Left lung (tissue), 10 donors: Measurements from ENCODE around the gene RNF41. TPM values are rescaled to one million over a fixed set of nuclear protein-coding genes. Genes with fewer than 3 reads are reported as not detected.

Source experiments
- ATAC-seq: fragments of 200-7000 bp; cut with Tn5 transposase; one replicate; pipeline ENCODE4 v1.9.1; 2020; ENCODE audit warnings: moderate library complexity
- DNase-seq, 4 donors: peaks; one replicate each; pipeline ENCODE4 v3.0.0-alpha.2; 2013 to 2020
- H3K27ac ChIP-seq, 2 donors: fragments of 200-600 bp; sonication (generic) in 1 of 2; one replicate each; pipeline versions ENCODE4 v1.5.0 to v1.8.0; 2020 to 2021
- H3K27me3 ChIP-seq, 2 donors: fragments of 200-600 bp; sonication (generic) in 1 of 2; one replicate each; pipeline versions ENCODE4 v1.5.0 to v1.8.0; 2020 to 2021
- H3K36me3 ChIP-seq, 2 donors: fragments of 200-600 bp; sonication (generic) in 1 of 2; one replicate each; pipeline versions ENCODE4 v1.5.0 to v1.8.0; 2020 to 2021
- H3K4me1 ChIP-seq, 2 donors: fragments of 200-600 bp; one replicate each; pipeline ENCODE4 v1.8.0; 2021
- H3K4me3 ChIP-seq, 2 donors: fragments of 200-600 bp; sonication (generic) in 1 of 2; one replicate each; pipeline versions ENCODE4 v1.5.0 to v1.8.0; 2020 to 2021; ENCODE audit warnings: mild to moderate bottlenecking in 1 of 2
- H3K9me3 ChIP-seq, 2 donors: fragments of 200-600 bp; sonication (generic) in 1 of 2; one replicate each; pipeline versions ENCODE4 v1.5.0 to v1.8.0; 2020 to 2021
- intact Hi-C, 2 donors: fragments of 100-400 bp; cut with DNase I; formaldehyde crosslinking; loops; one replicate each; pipeline versions ENCODE4 v1.11.2 to v1.14.2; 2022
- polyA plus RNA-seq, 6 donors: library from polyadenylated mRNA; unstranded; fragments of 120-200 nt; gene quantifications; one replicate each; pipeline ENCODE4 v1.2.1, GENCODE V29; 2013; ENCODE audit not compliant: insufficient read length in 6 of 6
- total RNA-seq, 2 donors: library from RNA; stranded (reverse); fragmentation: NEBNext Ultra II Directional; extraction: Animal tissue kit (Norgen Biotek cat#: 25700); gene quantifications; one replicate each; pipeline ENCODE4 v1.2.1, GENCODE V29; 2021
- TF ChIP-seq, protein P1 (sequence below), 2 donors: fragments of 200-600 bp; sonication (generic) in 1 of 2; IDR thresholded peaks; one replicate each; pipeline versions ENCODE4 v1.5.0 to v1.8.0; 2021; ENCODE audit warnings: antibody characterized with exemption in 2 of 2
- donor health status: DM: no; HTN: yes; CAD: no.
- donor health status: DM: no; HTN: no; CAD: no.

Gene RNF41
- total and polyA plus RNA-seq, 8 donors = 41.5 to 51.4 (median 42.8) TPM

DNA sequence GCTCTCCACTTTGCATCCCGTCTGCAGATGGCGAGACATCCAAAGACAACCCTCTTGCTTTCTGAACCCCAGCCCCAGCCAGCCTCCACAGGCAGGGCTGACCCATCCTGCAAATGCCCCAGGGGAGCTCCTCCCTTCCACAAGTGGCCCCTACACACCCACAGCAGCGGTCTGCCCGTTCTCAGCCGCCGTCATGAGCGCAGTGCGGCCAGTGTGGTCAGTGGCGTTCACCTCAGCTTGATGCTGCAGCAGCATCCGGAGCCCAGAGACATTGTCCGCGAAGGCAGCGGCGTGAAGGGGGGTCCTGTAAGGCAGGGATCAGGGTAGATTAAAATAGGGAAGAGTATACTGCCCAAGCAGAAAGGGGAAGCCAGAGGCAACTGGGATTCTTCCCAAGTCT is 22.8 kb upstream of the RNF41 start:
- Histone ChIP-seq H3K27me3 (no peaks in the 10 kb centered on the region), H3K9me3 (no peaks in the 10 kb centered on the region), H3K4me3 (no peak overlapping the region), H3K27ac (no peak overlapping the region), H3K36me3 (peaks cover 4 to 100% of the 10 kb centered on the region in 2 donors), H3K4me1 (no peaks in the 10 kb centered on the region)
- TF ChIP-seq, protein P1, sequence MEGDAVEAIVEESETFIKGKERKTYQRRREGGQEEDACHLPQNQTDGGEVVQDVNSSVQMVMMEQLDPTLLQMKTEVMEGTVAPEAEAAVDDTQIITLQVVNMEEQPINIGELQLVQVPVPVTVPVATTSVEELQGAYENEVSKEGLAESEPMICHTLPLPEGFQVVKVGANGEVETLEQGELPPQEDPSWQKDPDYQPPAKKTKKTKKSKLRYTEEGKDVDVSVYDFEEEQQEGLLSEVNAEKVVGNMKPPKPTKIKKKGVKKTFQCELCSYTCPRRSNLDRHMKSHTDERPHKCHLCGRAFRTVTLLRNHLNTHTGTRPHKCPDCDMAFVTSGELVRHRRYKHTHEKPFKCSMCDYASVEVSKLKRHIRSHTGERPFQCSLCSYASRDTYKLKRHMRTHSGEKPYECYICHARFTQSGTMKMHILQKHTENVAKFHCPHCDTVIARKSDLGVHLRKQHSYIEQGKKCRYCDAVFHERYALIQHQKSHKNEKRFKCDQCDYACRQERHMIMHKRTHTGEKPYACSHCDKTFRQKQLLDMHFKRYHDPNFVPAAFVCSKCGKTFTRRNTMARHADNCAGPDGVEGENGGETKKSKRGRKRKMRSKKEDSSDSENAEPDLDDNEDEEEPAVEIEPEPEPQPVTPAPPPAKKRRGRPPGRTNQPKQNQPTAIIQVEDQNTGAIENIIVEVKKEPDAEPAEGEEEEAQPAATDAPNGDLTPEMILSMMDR (IDR thresholded peaks at IDR 0.05) = no peak
- intact Hi-C loops = no loop called here
- ATAC-seq = no peak
- peak in 1 of 4 donors; percentile 50 for DNase-seq

DNA sequence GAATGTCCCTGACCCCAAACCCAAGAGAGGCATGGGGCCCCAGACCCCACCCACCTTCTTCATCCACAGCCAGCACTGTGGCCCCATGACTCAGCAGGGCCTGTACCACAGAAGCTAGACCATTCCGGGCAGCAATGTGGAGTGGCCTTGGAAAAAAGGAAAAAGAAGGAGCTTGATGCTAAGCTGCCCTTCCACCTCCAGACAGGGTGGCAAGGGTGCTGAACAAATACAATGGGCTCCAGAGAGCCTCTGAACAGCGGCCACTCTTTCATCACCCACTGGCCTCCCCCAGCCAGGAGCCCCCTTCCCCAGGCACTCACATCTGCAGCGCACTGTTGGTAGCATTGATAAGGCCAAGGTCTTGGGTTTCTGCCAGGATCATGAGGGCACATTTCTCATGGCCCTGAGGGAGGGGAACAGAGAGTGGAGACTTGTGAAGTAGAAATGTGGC is 22.0 kb upstream of the RNF41 start:
- DNase-seq = peak in 1 of 4 donors; percentile 42
- H3K36me3 ChIP-seq = peaks cover 3 to 100% of the 10 kb centered on the region in 2 donors
- no peak overlapping the region for H3K4me3 ChIP-seq
- TF ChIP-seq, protein P1 (IDR thresholded peaks at IDR 0.05) = no peak
- intact Hi-C loops = no loop called here
- no peaks in the 10 kb centered on the region for H3K4me1 ChIP-seq
- no peaks in the 10 kb centered on the region for H3K9me3 ChIP-seq
- H3K27me3 ChIP-seq = no peaks in the 10 kb centered on the region
- no peak overlapping the region for H3K27ac ChIP-seq
- ATAC-seq = no peak

DNA sequence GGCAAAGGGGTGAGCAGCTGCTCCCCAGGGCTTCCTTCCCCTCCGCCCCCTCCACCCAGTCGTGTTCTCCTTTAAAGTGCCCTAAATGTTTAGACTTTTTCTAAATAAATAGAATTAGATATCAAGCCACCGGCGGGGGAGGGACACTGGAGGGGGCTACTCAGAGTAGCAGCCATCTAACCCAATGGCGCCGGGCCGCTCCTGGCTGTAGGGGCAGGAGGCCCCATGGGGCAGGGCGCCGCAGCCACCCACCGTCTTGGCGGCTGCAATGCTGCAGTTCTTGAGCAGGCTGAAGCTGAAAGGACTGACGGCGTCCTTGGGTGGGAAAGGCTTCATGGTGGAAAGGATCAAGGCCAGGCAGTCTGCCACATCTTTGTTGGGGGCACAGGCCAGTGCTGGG is 21.3 kb upstream of the RNF41 start:
- no peaks in the 10 kb centered on the region for H3K4me1 ChIP-seq
- H3K27ac ChIP-seq = no peak overlapping the region
- no peaks in the 10 kb centered on the region for H3K27me3 ChIP-seq
- intact Hi-C loops = no loop called here
- H3K36me3 ChIP-seq = peaks cover 0 to 94% of the 10 kb centered on the region in 2 donors
- H3K9me3 ChIP-seq = no peaks in the 10 kb centered on the region
- TF ChIP-seq, protein P1 (IDR thresholded peaks at IDR 0.05) = no peak
- ATAC-seq (no peak), DNase-seq (peak in 1 of 4 donors; percentile 73)
- no peak overlapping the region for H3K4me3 ChIP-seq

DNA sequence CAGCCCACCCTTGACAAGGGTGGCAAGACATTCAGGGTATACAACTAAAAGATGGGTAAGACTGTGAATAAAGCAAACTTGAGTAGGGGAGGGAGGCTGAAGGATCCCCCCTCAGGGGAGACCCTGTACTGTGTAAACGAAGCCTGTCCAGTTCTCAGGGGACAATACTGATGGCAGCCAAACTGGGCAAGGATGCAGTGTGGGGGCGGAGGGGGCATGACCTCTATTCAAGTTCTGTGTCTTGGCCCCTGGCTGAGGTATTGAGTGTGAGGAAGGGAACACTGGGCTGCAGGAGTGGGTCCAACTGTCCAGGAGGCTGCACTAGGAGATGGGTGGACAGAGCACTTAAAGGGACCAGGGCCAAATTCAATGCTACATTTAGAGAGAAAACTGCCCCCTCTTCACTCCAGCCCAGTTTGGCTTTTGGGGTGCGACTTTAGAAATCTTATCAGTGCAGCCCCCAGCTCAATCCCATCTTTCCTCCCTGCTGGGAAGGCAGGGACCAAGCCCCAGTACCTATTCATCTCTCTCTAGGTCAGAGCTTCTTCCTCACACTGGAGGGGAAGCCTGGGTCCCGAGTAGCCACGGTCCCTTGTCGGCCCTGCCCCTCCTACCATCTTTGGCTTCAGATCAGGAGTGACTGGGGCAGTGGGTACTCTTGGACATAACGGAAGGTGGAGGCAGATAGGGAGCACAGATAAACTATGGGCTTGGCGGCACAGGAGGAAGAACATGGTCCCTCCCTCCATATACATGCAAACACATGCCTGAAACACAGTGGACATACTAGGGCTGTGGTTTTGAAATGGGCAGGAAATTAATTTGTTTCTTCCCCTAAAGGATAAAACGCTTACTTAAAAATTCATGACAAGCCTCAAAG is 19.9 kb upstream of the RNF41 start:
- Histone ChIP-seq H3K9me3 (no peaks in the 10 kb centered on the region), H3K27me3 (no peaks in the 10 kb centered on the region), H3K4me3 (no peak overlapping the region), H3K27ac (no peak overlapping the region), H3K4me1 (no peaks in the 10 kb centered on the region), H3K36me3 (peaks cover 0 to 90% of the 10 kb centered on the region in 2 donors)
- peak in 1 of 4 donors; percentile 17 for DNase-seq
- no peak for ATAC-seq
- intact Hi-C loops = no loop called here
- TF ChIP-seq, protein P1 (IDR thresholded peaks at IDR 0.05) = no peak

DNA sequence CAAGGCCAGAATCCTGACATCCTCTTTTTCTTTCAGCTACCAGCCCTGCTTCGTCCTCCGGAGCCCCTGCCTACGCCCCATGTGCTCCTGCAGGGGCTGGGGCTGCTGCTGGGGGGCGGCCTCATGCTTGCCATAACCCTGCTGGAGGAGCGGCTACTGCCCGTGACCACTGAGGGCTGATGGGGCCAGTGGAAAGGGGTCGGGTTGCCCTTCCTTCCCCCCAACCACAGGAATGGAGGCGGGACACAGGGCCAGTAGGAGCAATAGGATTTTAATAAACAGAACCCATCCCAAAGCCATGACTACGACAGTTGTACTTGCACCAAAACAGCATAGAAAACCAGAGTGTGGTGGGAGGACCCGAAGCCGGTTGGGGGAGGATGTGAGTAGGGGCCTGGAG is 15.8 kb upstream of the RNF41 start:
- ATAC-seq = no peak
- Histone ChIP-seq H3K36me3 (peaks cover 0 to 55% of the 10 kb centered on the region in 2 donors), H3K27ac (no peak overlapping the region), H3K4me3 (no peak overlapping the region), H3K9me3 (no peaks in the 10 kb centered on the region), H3K27me3 (no peaks in the 10 kb centered on the region), H3K4me1 (no peaks in the 10 kb centered on the region)
- intact Hi-C loops = no loop called here
- TF ChIP-seq, protein P1 (IDR thresholded peaks at IDR 0.05) = no peak
- peak in 1 of 4 donors; percentile 31 for DNase-seq
